ENCODE data around the gene UBLCP1. TPM values are rescaled to one million over a fixed set of nuclear protein-coding genes. Genes with fewer than 3 reads are reported as not detected.

UBLCP1 gene
- total RNA-seq, 1 donor from 2014 or later, result 9.8 TPM

- no peak for DNase-seq
Observed at GRCh38 chr5:159313197-159313596, 50.1 kb downstream of the UBLCP1 start.

- peak; percentile 36 for DNase-seq
Observed at GRCh38 chr5:159316519-159317383, 53.7 kb downstream of the UBLCP1 start.

GRCh38 chr5:159317849-159318248 lies 54.8 kb downstream of the UBLCP1 start:
- no peak for DNase-seq

GRCh38 chr5:159318448-159318847 lies 55.4 kb downstream of the UBLCP1 start:
- DNase-seq, result no peak

GRCh38 chr5:159319363-159319762 lies 56.3 kb downstream of the UBLCP1 start:
- no peak for DNase-seq

- peak; percentile 33 for DNase-seq
Observed at GRCh38 chr5:159319832-159320231, 56.7 kb downstream of the UBLCP1 start.

- no peak for DNase-seq
Observed at GRCh38 chr5:159322180-159322579, 59.1 kb downstream of the UBLCP1 start.

- DNase-seq, result peak; percentile 15
Observed at GRCh38 chr5:159324102-159324755, 61.1 kb downstream of the UBLCP1 start.

GRCh38 chr5:159324986-159325385 lies 61.9 kb downstream of the UBLCP1 start:
- no peak for DNase-seq

GRCh38 chr5:159330131-159330800 lies 67.2 kb downstream of the UBLCP1 start, which contains the start of gene IL12B:
TSS of gene IL12B (minus strand) at chr5:159330487. CDS start at chr5:159326782, 3,705 bp downstream.
- no peak for DNase-seq

- DNase-seq, result peak; percentile 62
Observed at GRCh38 chr5:159331093-159331973, 68.2 kb downstream of the UBLCP1 start.

GRCh38 chr5:159332800-159333544 lies 69.9 kb downstream of the UBLCP1 start:
- no peak for DNase-seq

GRCh38 chr5:159333545-159333925 lies 70.4 kb downstream of the UBLCP1 start:
- DNase-seq, result no peak

Small RNAs within 50 kb of the gene (small RNA-seq; reads per million reads assigned to genes)
- gene RF00263 (ENCODE audit: low replicate concordance) (not detected), gene RNU4ATAC2P (ENCODE audit: low replicate concordance) (not detected)

Other genes with a start within 250 kb of the UBLCP1 start
- gene EBF1, start 163.4 kb upstream of the UBLCP1 start, total RNA-seq, result 35.3 TPM
- gene RNF145, start 53.7 kb upstream of the UBLCP1 start, total RNA-seq, result 52.9 TPM
- gene IL12B, start 67.2 kb downstream of the UBLCP1 start, total RNA-seq, result not detected